CD4-positive, alpha-beta T cell (primary cell): ENCODE results near the gene APOD. TPM values are rescaled to one million over a fixed set of nuclear protein-coding genes. Genes with fewer than 3 reads are reported as not detected.
A peak's percentile ranks its signal among the peaks of the same experiment; 100 is the strongest.
"Not testable (repeated sequence)": the region's sequence is repeated elsewhere in the genome, so short reads cannot be mapped to it uniquely, and the experiment has no call there.

Source experiments
- ATAC-seq: fragments of 200-7000 bp; cut with Tn5 transposase; one replicate; pipeline ENCODE4 v1.10.0; 2022; ENCODE audit warnings: mild to moderate bottlenecking; ENCODE audit not compliant: poor library complexity
- CTCF ChIA-PET: fragments of 350-600 bp; sonication (Branson Sonifier 250); formaldehyde crosslinking; loops from one replicate; lab custom pipeline; 2021; ENCODE audit warnings: antibody characterized with exemption, inconsistent platforms; lab: Charles Lee
- POLR2A ChIA-PET: fragments of 350-600 bp; sonication (Branson Sonifier 250); formaldehyde crosslinking; loops from one replicate; lab custom pipeline; 2021; ENCODE audit warnings: antibody characterized with exemption, inconsistent platforms; lab: Charles Lee
- DNase-seq, 14 experiments: peaks; one replicate each; pipeline ENCODE4 v3.0.0-alpha.2; 2013 to 2020; ENCODE audit warnings: mixed read lengths in 2 of 14
- H3K27ac ChIP-seq, 2 donors: one replicate each; pipeline versions ENCODE4 v1.5.1 to v1.7.0; 2013; ENCODE audit warnings: low read length in 2 of 2, low read depth in 1 of 2, mild to moderate bottlenecking in 1 of 2
- H3K27me3 ChIP-seq, 2 experiments: 1 replicate in 1 of 2; 2 replicates in 1 of 2; pipeline versions ENCODE4 v1.6.1 to v1.7.0; 2013; ENCODE audit warnings: low read length in 2 of 2, control low read depth in 1 of 2, mild to moderate bottlenecking in 1 of 2, moderate library complexity in 1 of 2; ENCODE audit not compliant: insufficient read depth in 2 of 2, control insufficient read depth in 1 of 2
- H3K36me3 ChIP-seq: one replicate; pipeline ENCODE4 v1.6.1; 2013; ENCODE audit warnings: low read length, control low read depth; ENCODE audit not compliant: insufficient read depth
- H3K4me1 ChIP-seq: one replicate; pipeline ENCODE4 v1.6.1; 2013; ENCODE audit warnings: low read length, control low read depth; ENCODE audit not compliant: insufficient read depth
- H3K4me3 ChIP-seq: one replicate; pipeline ENCODE4 v1.5.1; 2013; ENCODE audit warnings: mild to moderate bottlenecking, low read length, moderate library complexity
- H3K9me3 ChIP-seq, 2 experiments: 1 replicate in 1 of 2; 2 replicates in 1 of 2; pipeline versions ENCODE4 v1.6.1 to v1.7.0; 2013; ENCODE audit warnings: low read length in 2 of 2, mild to moderate bottlenecking in 2 of 2, control low read depth in 1 of 2, moderate library complexity in 1 of 2; ENCODE audit not compliant: control insufficient read depth in 1 of 2, insufficient read depth in 1 of 2
- H3K27ac Mint-ChIP-seq: one replicate; pipeline ENCODE4 v1.8.0; 2020; ENCODE audit warnings: mixed read lengths
- H3K27me3 Mint-ChIP-seq: one replicate; pipeline ENCODE4 v1.8.0; 2021; ENCODE audit warnings: mixed read lengths
- H3K36me3 Mint-ChIP-seq: one replicate; pipeline ENCODE4 v1.8.0; 2021; ENCODE audit warnings: low read depth, mixed read lengths
- H3K4me1 Mint-ChIP-seq: one replicate; pipeline ENCODE4 v1.8.0; 2021; ENCODE audit warnings: low read depth, mixed read lengths
- H3K4me3 Mint-ChIP-seq: one replicate; pipeline ENCODE4 v1.8.0; 2020; ENCODE audit warnings: mild to moderate bottlenecking, mixed read lengths
- H3K9me3 Mint-ChIP-seq: one replicate; pipeline ENCODE4 v1.8.0; 2020; ENCODE audit warnings: mixed read lengths
- CTCF ChIP-seq: fragments of 200-600 bp; IDR thresholded peaks from one replicate; pipeline ENCODE4 v1.8.0; 2022; ENCODE audit warnings: antibody characterized with exemption, mild to moderate bottlenecking
- intact Hi-C, 2 experiments: fragments of 100-400 bp; cut with DNase I in 1 of 2; cut with micrococcal nuclease in 1 of 2; formaldehyde crosslinking; loops; one replicate each; pipeline versions ENCODE4 v1.15.1 to v1.9.0; 2023 to 2025; cut with DNase I, micrococcal nuclease
- total RNA-seq, 174 experiments: library from RNA in 2 of 174; stranded (reverse) in 2 of 174; gene quantifications; one replicate each; pipeline ENCODE4 v1.2.3 and lab custom pipeline; 2021 to 2026

Gene APOD
- total RNA-seq, 2 experiments from 2014 or later = not detected

GRCh38 chr3:195601382-195601781 lies 17.6 kb upstream of the APOD start:
- no peak for TF ChIP-seq CTCF
- ChIA-PET POLR2A (no interaction called here), CTCF (no interaction called here)
- DNase-seq (no peak), ATAC-seq (no peak)
- Mint-ChIP-seq H3K9me3 (peaks cover 3% of the 10 kb centered on the region), H3K27ac (no peak overlapping the region), H3K4me3 (no peak overlapping the region), H3K27me3 (no peaks in the 10 kb centered on the region), H3K36me3 (no peaks in the 10 kb centered on the region), H3K4me1 (no peaks in the 10 kb centered on the region)
- no peaks in the 10 kb centered on the region for H3K36me3 ChIP-seq
- intact Hi-C loops = no loop called here
- H3K9me3 ChIP-seq = peaks cover 5 to 6% of the 10 kb centered on the region in 2 experiments
- H3K4me3 ChIP-seq = no peak overlapping the region
- H3K27ac ChIP-seq = no peak overlapping the region
- no peaks in the 10 kb centered on the region for H3K27me3 ChIP-seq
- H3K4me1 ChIP-seq = no peaks in the 10 kb centered on the region

- H3K9me3 ChIP-seq, H3K36me3 Mint-ChIP-seq, H3K27ac ChIP-seq, H3K27me3 ChIP-seq, H3K4me3 ChIP-seq, H3K4me1 Mint-ChIP-seq, H3K4me3 Mint-ChIP-seq, H3K27ac Mint-ChIP-seq, CTCF ChIA-PET, intact Hi-C loops, DNase-seq, H3K9me3 Mint-ChIP-seq, POLR2A ChIA-PET, H3K4me1 ChIP-seq, H3K36me3 ChIP-seq, ATAC-seq, H3K27me3 Mint-ChIP-seq: not testable (repeated sequence)
Measured at GRCh38 chr3:195599926-195600325, 16.2 kb upstream of the APOD start.

DNA sequence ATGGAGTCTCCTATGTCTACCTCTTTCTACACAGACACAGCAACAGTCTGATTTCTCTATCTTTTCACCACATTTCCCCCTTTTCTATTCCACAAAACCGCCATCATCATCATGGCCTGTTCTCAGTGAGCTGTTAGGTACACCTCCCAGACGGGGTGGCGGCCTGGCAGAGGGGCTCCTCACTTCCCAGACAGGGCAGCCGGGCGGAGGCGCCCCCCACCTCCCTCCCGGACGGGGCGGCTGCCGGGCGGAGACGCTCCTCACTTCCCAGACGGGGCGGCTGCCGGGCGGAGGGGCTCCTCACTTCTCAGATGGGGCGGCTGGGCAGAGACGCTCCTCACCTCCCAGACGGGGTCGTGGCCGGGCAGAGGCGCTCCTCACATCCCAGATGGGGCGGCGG lies 15.8 kb upstream of the APOD start:
- H3K9me3 ChIP-seq, H3K4me3 ChIP-seq, H3K27ac Mint-ChIP-seq, H3K4me1 Mint-ChIP-seq, H3K4me1 ChIP-seq, ATAC-seq, H3K9me3 Mint-ChIP-seq, CTCF ChIA-PET, POLR2A ChIA-PET, DNase-seq, intact Hi-C loops, H3K27me3 Mint-ChIP-seq, H3K27me3 ChIP-seq, H3K4me3 Mint-ChIP-seq, H3K27ac ChIP-seq, H3K36me3 ChIP-seq, H3K36me3 Mint-ChIP-seq: not testable (repeated sequence)

DNA sequence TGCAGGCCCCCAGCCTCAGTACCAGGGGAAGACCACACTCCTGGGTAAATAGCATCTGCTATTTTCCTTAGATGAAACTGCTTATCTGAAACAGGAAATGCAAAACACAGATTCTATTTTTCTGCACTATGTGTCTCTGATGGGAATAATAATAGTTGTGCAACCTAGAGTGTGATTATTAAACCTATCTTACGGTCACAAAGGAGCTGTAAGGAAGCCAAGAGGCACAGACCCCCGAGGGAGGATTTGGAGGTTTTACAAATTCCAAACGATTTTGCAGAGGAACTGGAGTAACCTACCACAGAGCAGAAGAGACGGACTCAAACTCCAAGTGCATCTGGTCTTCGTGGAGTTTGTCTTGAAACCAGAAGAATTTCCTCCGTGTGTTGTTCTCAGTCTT lies 14.1 kb upstream of the APOD start:
- no peaks in the 10 kb centered on the region for H3K9me3 Mint-ChIP-seq
- no peaks in the 10 kb centered on the region for H3K4me1 Mint-ChIP-seq
- ChIA-PET CTCF (no interaction called here), POLR2A (no interaction called here)
- intact Hi-C loops = no loop called here
- H3K36me3 ChIP-seq = no peaks in the 10 kb centered on the region
- no peak overlapping the region for H3K4me3 Mint-ChIP-seq
- no peaks in the 10 kb centered on the region for H3K36me3 Mint-ChIP-seq
- H3K27ac Mint-ChIP-seq = peak overlapping the region; percentile 17
- ATAC-seq (no peak), DNase-seq (no peak)
- H3K4me1 ChIP-seq = no peaks in the 10 kb centered on the region
- H3K9me3 ChIP-seq = peaks cover 0 to 6% of the 10 kb centered on the region in 2 experiments
- H3K27me3 Mint-ChIP-seq = no peaks in the 10 kb centered on the region
- no peak overlapping the region for H3K4me3 ChIP-seq
- no peaks in the 10 kb centered on the region for H3K27me3 ChIP-seq
- no peak for TF ChIP-seq CTCF
- no peak overlapping the region for H3K27ac ChIP-seq
